Omental fat pad (tissue), 4 donors: ENCODE measurements around the gene BATF3. TPM values are rescaled to one million over a fixed set of nuclear protein-coding genes. Genes with fewer than 3 reads are reported as not detected.

Experiments
- ATAC-seq: fragments of 150-250 bp; one replicate; pipeline ENCODE4 v1.9.1; 2016; ENCODE audit warnings: mild to moderate bottlenecking, moderate library complexity; ENCODE audit not compliant: low FRiP score
- DNase-seq: peaks from one replicate; pipeline ENCODE4 v3.0.0-alpha.2; 2019; ENCODE audit warnings: low spot score
- CTCF ChIP-seq, 3 donors: fragments of 450-650 bp; IDR thresholded peaks; one replicate each; pipeline ENCODE4 v1.5.1; 2016 to 2017; ENCODE audit warnings: antibody characterized with exemption in 3 of 3, mild to moderate bottlenecking in 3 of 3, moderate library complexity in 2 of 3
- total RNA-seq, 4 donors: library from RNA; depleted of rRNA; stranded (reverse); fragments of >200 nt; gene quantifications; one replicate each; pipeline ENCODE4 v1.1.0, GENCODE V29; 2016

BATF3 gene
- total RNA-seq, 4 donors from 2014 or later = 4.1 to 48.9 (median 4.8) TPM

- ATAC-seq (no peak), DNase-seq (no peak)
- TF ChIP-seq CTCF (IDR thresholded peaks at IDR 0.05) = no peak
Measured at GRCh38 chr1:212696721-212697331, 2.8 kb downstream of the BATF3 start.

DNA sequence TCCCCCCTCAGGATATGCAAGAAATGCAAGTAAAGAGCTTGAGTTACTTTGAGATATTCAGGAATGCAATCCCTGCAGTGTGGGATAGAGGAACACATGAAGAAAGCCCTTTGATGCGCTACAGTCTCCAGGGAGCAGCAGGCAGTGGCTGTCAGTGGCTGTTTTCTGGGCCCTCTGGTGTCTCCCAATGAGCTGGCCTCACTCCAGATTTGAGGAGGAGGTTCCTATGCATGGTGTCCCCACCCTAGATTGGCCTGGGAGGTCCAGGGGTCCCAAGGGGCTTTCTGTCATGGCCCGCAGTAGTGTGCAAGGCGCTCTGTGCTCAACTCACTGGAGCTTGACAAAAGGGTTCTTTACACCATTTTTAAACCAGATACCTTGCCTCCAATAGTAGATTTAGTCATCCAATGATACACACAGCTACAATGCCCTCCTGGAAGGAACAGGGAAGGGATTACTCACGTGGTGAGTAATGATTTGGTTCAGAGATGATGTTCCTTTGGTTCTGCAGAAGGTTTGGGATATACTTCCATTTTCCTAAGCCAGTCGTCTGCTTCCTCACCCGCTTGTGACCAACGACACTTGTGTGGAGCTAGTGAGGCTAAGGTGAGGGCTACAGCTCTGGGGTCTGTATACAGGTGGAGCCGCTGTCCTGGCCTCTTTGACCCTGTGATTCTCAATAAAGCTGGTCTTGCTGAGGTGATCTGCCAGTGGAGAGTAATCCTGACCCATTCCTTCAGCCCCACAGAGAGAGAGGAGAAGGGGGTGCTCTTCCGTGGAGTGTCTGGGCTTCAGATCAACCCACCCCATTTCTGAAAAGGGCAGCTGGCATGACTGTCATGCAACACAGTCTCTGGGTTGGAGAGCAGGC, 6.6 kb downstream of the BATF3 start:
- DNase-seq (no peak), ATAC-seq (no peak)

DNA sequence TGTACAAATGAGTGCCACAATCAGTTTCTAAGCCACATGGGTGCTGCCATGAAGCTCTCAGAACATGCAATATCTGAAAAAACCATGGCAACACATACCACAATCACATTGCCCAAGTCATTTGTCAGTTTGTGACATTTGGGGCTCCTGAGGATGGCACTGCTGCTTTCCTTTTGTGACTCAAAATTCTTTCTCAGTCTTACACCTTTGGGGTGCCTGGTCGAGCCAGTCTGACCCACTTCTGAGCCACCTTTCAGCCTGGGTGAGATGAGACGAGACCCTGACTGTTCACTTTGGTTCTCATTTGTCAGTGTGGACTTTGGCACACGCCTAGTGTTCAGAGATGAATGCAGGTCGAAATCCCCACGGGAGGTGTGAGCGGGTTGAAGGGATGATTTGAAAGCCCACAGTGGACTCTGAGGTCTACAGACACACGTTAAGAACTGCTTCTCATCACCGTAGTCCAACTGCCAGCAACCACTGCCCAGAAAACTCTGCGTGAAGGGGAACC, 8.0 kb downstream of the BATF3 start:
- no peak for DNase-seq
- TF ChIP-seq CTCF (IDR thresholded peaks at IDR 0.05) = no peak
- no peak for ATAC-seq

More for the DNA sequence above, 6.6 kb downstream of the BATF3 start:
- no peak for TF ChIP-seq CTCF (IDR thresholded peaks at IDR 0.05)

DNA sequence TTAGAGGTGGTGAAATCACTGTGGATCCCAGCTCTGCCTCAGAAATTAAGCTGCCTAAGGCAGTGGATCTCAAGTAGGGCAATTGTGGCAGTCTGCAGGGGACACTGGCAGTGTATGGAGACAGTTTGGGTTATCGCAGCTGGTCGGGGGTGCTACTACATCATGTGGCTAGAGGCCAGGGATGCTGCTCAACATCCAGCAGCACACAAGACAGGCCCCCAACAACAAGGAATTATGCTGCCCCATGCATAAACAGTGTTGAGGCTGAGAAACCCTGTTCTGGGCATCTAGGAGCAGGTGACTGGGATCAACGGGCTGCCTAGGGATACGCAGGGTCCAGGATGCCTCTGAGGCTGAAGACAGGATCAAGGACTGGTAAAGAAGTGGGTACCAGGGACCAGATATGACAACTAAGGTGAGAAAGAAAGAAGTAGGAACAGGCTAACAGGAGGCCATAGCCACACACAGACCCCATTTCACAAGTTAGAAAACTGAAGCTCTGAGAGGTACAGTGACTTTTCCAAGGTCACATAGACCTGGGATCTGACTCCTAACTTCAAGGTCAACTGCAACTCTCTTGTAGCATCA, 8.7 kb downstream of the BATF3 start:
- TF ChIP-seq CTCF (IDR thresholded peaks at IDR 0.05) = no peak
- DNase-seq (no peak), ATAC-seq (no peak)

- TF ChIP-seq CTCF (IDR thresholded peaks at IDR 0.05) = no peak
- ATAC-seq (no peak), DNase-seq (no peak)
Measured at GRCh38 chr1:212689758-212690529, 9.7 kb downstream of the BATF3 start.

GRCh38 chr1:212689196-212689725, 10.4 kb downstream of the BATF3 start:
- ATAC-seq = no peak
- DNase-seq = no peak
- TF ChIP-seq CTCF (IDR thresholded peaks at IDR 0.05) = no peak
